Stimulated activated CD8-positive, alpha-beta memory T cell treated with anti-CD3 and anti-CD28 coated beads, Interleukin-15, amount 100 ng/mL, for 24 hours (primary cell): ENCODE results near the gene DENND4C.
"Not testable (repeated sequence)": the region's sequence is repeated elsewhere in the genome, so short reads cannot be mapped to it uniquely, and the experiment has no call there.

ENCODE experiments used
- DNase-seq: peaks from one replicate; pipeline ENCODE4 v3.0.0-alpha.2; 2020; ENCODE audit warnings: low read depth

The DENND4C gene

DNA sequence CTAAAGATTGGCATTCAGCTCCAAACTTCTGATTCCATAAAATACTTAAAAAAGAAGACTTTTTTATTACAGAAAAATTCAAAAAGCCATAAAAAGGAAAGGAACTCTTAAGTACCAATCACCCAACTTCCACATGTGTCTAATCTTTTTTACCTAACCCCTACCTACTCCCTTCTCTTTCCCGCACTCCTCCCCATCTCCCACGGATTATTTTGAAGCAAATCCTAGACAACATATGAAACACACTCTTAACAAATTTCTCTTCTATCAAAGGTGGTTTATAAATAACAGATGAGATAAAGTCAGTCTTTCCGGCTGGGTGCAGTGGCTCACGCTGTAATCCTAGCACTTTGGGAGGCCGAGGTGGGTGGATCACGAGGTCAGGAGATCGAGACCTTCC is 5.9 kb upstream of the DENND4C start:
- DNase-seq = no peak

DNA sequence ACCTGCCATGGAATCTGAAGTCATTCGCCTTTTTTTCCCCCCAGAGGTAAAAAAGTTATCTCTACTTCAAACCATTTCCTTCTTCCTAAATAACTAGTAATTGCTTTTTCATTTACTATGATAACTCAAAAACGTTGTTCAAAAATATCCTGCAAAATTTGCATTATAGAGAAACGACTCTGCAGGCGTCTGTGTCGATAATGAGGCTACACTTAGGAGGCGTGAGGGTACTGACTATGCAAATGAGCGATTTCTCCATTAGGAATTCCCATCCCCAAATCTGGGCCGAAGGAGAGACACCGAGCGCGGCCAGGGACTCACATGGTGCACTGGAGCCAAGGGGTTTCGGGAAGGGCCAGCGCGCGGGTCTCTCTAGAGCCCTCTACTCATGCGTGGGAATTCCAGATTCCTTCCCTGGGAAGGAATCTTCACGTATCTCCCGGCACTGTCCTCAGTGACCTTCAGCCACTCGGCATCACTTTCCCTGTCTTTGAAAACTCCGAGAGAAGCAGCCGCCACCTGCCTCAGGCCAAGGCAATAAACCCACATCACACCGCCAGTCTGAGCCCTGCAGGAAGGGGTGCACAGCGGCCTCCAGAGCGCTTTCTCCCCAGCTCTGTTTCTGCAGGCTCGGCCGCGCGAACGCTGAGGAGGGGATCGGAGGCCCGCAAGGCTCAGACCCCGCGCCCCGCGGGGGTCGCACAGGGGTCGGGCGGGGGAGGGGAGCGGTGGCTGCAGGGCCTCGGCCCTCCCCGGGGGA is 718 bp upstream of the DENND4C start:
- peak; percentile 34 for DNase-seq

DNA sequence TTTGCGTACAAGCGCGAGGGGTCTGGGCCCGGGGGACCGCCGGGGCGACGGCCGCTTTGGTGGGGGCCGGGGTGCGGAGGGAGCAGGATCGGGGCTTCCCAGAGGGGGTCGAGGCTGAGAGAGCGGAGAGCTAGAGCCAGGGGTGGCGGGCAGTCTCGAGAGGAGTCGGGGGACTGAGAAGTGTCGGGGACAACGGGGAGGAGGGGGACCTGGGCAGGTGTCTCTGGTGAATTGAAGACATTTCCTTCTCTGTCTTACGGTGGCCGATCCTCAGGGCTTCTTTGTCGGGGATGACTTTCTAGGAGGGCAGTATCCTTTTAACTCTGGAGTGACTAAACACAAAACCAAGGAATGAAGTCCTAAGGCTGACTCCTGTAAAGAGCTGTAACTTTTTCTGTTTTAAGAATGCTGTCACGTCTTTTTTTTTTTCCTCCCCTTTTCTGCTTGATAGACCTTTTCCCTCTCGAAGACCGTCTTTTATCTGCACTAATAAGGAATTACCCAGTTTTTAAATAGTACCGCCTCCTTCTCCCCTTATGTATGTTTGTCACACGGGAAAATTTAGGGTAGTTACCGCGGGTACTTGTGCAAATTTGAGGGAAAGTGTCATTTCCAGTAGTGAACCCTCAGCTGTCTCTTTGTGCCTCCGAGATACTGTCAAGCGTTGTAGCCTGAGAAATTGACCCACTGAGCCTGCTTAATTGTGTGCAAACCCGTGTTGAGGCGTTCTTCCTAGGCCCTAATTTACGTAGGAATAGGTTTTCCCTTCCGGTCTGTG is 822 bp downstream of the DENND4C start:
- peak; percentile 8 for DNase-seq

DNA sequence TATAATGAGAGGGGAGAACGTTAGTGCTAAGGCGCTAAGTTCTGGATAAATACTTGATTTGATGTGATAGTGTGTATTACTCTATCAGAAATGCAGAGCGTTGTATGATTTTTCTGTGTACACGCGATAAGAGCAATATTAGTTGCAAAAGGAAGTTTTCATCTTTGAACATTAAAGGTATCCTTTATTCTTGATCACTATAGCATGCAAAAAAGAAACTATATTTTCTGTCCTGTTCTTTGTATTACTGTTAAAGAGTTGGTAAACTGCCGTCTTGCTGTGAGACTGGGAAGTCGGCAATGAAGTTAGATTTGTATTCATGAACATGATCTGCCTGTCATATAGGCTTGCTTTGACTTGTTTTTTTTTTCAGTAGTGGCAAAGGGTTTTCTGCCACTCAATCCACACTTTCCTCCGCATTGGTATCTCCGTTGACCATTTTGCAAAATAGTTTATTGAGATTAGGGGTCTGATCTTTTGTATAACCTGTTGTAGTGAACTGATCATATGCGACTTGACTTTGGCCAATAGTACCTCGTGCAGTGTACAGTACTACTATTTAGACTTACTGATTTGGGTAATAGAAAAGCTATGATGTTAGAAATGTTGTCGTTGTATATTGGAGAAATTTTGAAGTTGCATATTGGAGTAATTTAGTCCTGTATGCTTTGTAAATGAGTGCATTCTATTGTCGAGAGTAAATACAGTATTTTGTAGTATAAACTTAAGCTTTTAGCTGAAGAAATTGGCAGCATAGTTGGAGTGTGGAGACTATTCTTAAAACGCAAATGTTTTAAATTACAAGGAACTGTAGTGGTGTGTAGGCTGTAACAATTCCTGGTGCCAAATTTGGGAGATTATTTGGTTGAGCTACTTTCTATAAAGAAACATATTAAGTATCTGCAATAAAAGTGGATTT is 1.7 kb downstream of the DENND4C start:
- no peak for DNase-seq

DNA sequence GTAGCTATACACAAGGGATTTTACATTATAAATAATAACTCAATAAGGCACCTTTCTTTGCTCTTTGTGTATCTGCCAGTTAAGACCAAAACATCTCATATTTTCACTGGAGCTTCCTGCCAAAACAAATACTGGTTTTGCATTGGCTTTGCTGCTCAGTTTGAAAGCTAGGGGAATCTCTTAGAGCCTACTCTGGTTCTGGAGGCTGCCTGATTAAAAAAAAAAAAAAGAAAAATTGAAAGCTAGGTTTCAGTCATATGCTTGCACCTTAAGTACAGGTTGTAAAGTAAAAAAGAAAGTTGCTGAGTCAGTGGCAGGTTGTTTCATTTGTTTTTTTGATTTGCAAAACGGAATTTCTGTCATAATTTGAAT is 2.3 kb downstream of the DENND4C start:
- no peak for DNase-seq

DNA sequence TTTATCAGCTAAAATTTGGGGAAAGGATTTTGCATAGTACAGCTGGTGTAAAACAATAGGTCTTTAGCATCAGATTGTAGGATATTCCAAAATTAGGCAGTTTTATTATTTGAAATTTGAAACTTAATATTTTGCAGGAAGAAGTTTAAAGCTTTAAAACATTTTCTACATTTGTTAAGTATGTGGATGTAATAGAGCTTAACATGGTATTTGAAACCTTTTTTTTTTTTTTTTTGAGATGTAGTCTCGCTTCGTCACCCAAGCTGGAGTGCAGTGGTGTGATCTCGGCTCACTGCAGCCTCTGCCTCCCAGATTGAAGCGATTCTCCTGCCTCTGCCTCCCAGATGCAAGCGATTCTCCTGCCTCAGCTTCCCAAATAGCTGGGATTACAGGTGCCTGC is 2.9 kb downstream of the DENND4C start:
- no peak for DNase-seq

DNA sequence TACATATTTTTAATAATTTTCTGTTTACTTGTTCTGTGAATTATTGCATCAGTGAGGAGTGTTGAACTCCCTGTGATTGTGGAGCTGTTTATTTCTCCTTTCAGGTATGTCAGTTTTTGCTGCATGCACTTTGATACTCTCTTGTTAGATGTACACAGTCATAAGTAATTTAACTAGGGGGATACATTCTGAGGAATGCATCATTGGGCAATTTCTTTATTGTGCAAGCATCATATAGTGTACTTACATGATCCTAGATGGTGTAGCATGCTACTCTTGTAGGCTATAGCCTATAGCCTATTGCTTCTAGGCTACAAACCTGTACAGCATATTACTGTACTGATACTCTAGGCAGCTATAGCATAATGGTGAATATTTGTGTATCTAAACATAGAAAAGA is 9.5 kb downstream of the DENND4C start:
- no peak for DNase-seq

DNA sequence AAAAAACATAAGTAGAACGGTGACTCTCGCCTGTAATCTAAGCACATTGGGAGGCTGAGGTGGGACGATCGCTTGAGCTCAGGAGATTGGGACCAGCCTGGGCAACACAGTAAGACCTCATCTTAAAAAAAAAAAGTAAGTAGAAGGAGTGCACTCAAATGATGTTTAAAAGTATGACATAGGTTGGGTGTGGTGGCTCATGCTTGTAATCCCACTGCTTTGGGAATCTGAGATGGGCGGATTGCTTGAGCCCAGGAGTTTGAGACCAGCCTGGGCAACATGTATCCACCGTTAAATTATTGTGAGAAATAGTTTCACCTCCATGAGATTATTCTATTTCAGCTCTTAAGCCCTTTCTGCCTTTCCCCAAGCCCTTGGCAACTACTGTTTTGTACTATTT is 11.2 kb downstream of the DENND4C start:
- DNase-seq = no peak

DNA sequence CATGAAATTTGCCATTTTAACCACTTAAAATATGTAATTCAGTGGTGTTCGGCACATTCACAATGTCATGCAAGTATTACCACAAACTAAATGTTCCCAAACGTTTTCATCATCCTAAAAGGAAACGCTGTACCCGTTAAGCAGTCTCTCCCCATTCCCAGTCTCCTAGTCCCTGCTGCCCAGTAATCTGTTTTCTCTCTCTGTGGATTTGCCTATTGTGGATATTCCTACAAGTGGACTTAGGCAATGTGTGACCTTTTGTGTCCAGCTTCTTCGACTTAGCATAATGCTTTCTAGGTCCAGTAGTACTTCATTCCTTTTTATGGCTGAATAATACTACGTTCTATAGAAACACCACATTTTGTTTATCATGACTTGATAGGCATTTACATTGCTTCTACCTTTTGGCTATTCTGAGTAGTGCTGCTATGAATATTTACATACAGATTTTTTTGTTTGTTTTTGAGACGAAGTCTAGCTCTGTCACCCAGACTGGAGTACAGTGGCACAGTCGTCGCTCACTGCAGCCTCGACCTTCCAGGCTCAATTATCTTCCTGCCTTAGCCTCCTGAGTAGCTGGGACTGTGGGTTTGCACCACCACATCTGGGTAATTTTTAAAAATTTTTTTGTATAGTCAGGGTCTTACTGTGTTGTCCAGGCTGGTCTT is 13.0 kb downstream of the DENND4C start:
- no peak for DNase-seq

DNA sequence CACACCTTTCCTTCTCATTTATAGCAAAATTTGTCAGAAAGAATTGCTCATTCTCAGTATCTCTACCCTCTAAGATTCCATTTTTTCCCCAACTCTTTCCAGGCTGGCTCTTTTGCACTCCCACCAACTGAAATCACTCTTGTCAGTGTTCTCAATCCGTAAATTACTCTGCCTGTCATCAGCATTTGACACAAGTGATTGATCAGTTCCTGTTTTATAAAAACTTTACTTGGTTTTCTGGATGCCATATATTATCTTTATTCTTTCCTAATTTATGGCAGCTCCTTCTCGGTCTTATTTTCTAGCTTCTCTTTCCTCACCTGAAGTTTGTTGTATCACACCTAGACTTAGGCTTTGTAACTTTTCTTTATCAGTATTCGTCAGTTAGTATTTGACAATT is 16.4 kb downstream of the DENND4C start:
- DNase-seq = no peak

DNA sequence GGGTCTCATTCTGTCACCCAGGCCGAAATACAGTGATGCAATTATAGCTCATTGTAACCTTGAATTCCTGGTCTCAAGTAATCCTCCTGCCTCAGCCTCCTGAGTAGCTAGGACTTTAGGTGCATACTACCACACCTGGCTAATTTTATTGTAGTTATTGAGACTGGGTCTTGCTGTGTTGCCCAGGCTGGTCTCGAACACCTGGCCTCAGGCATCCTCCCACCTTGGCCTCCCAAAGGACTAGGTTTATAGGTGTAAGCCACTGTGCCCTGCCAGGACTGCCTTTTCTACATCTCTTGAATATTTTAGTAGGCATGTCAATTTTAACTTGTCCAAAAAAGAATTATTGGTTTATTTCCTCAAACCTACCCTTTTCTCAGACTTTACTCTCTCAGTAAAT is 16.9 kb downstream of the DENND4C start:
- no peak for DNase-seq

DNA sequence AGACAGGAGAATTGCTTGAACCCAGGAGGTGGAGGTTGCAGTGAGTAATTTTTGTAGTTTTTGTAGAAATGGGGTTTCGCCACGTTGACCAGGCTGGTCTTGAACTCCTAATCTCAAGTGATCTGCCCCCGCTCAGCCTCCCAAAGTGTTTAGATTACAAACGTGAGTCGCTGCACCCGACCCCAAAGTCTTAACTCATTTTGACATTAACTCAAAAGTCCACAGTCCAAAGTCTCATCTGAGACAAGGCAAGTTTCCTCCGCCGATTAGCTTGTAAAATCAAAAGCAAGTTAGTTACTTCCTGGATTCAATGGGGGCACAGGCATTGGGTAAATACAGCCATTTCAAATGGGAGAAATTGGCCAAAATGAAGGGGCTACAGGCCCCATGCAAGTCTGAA is 19.9 kb downstream of the DENND4C start:
- not testable (repeated sequence) for DNase-seq

DNA sequence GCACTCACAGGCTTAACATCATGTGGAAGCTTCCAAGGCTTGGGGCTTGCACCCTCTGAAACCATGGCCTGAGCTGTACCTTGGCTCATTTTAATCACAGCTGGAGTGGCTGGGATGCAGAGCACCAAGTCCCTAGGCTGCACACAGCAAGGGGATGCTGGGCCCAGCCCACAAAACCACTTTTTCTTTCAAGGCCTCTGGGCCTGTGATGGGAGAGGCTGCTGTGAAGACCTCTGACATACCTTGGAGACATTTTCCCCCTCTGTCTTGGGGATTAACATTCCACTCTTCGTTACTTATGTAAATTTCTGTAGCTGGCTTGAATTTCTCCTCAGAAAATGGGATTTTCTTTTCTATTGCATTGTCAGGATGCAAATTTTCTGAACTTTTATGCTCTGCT is 20.7 kb downstream of the DENND4C start:
- not testable (repeated sequence) for DNase-seq

DNA sequence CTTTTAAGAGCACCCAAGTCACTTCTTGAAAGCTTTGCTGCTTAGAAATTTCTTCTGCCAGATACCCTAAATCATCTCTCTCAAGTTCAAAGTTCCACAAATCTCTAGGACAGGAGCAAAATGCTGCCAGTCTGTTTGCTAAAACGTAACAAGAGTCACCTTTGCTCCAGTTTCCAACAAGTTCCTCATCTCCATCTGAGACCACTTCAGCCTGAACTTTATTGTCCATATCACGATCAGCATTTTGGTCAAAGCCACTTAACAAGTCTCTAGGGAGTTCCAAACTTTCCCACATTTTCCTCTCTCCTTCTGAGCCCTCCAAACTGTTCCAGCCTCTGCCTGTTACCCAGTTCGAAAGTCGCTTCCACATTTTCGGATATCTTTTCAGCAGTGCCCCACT is 21.1 kb downstream of the DENND4C start:
- DNase-seq = not testable (repeated sequence)

DNA sequence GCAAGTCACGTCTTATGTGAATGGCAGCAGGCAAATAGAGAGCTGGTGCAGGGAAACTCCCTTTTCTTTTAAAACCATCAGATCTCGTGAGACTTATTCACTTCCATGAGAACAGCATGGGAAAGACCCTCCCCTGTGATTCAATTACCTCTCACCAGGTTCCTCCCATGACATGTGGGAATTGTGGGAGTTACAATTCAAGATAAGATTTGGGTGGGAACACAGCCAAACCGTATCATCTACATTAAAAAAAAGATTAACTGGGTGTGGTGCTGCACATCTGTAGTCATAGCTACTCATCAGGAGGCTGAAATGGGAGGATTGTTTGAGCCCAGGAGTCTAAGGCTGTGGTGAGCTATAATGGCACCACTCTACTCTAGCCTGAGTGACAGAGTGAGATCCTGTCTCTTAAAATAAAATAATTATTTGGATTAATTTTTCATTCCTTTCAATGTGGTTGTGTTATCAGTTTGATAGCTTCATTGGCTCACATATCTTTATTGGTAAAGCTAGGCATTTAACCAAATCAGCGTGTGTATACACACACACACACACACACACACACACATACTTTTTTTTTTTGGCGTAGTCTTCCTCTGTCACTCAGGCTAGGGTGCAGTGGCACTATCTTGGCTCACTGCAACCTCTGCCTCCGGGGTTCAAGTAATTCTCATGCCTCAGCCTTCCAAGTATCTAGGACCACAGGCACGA is 21.8 kb downstream of the DENND4C start:
- DNase-seq = no peak

DNA sequence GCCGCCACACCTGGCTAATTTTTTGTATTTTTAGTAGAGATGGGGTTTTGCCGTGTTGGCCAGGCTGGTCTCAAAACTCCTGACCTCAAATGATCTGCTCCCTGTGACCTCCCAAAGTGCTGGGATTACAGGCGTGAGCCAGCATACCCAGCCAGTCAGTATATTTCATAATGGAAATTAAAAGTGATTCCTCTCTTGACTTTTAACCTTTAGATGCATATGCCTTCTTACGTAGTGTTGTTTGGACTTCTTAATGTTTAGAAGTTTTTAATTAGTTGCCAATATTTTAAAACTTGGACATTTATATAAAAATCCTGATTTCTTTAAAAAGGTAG is 22.4 kb downstream of the DENND4C start:
- no peak for DNase-seq

DNA sequence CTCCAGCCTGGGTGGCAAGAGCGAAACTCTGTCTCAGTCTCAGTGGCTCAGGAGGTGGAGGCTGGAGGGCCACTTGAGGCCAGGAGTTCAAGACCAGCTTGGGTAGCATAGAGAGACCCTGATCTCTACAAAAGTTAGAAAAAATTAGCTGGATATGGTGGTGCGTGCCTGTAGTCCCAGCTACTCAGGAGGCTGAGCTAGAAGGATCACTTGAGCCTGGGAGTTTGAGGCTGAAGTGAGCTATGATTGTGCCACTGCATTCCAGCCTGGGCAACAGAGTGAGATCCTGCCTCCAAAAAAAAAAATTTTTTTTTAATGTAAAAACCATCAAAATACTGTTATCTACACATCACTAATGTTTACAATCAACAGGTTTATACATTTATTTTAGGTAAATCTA is 24.6 kb downstream of the DENND4C start:
- DNase-seq = no peak

DNA sequence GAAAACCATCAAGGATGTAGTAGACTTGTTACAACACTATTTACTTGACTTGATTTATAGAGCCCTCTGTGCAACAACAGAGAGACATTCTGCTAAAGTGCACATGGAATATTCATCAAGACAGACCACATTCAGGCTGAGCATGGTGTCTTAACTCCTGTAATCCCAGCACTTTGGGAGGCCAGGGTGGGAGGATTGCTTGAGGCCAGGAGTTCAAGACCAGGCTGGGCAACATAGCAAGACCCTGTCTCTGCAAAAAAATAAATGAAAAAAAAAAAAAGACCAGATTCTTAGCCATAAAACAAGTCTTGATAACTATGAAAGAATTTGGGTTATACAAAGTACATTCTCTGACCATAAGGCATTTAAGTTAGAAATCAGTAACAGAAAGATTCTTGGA is 25.3 kb downstream of the DENND4C start:
- no peak for DNase-seq

DNA sequence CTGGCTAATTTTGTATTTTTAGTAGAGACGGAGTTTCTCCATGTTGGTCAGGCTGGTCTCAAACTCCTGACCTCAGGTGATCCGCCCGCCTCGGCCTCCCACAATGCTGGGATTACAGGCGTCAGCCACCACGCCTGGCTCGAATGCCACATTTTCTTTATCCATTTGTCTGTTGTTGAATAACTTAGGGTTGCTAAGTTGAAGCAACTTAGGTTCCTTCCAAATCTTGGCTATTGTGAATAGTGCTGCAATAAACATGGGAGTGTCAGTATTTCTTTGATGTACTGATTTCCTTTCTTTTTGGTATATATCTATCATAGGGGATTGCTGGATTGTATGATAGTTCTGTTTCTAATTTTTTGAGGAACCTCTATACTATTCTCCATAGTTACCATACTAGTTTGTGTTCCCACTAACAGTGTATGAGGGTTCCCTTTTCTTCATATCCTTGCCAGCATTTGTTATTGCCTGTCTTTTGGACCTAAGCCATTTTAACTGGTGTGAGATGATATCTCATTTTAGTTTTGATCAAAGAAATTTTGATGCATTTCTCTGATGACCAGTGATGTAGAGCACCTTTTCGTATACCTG is 29.3 kb downstream of the DENND4C start:
- DNase-seq = not testable (repeated sequence)

DNA sequence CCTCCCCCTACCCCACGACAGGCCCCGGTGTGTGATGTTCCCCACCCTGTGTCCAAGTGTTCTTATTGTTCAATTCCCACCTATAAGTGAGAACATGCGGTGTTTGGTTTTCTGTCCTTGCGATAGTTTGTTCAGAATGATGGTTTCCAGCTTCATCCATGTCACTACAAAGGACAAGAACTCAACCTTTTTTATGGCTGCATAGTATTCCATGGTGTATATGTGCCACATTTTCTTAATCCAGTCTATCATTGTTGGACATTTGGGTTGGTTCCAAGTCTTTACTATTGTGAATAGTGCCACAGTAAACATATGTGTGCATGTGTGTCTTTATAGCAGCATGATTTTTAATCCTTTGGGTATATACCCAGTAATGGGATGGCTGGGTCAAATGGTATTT is 35.1 kb downstream of the DENND4C start:
- DNase-seq = not testable (repeated sequence)

DNA sequence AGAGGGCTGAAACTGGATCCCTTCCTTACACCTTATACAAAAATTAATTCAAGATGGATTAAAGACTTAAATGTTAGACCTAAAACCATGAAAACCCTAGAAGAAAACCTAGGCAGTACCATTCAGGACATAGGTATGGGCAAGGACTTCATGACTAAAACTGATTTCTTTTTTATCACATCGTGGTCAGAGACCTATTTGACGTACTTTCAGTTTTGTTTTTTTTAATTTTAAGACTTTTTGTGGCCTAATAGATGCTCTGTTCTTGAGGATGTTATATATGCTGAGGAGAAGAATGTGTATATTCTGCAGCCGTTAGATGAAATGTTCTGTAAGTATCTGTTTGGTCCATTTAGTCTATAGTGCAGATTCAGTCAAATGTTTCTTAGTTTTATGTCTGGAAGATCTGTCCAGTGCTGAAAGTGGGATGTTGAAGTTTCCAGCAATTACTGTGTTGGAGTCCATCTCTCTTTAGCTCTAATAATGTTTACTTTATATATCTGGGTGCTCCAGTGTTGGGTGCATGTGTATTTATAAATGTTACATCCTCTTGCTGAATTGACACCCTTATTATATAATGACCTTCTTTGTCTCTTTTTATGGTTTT is 36.4 kb downstream of the DENND4C start:
- DNase-seq = not testable (repeated sequence)
